Body of pancreas (tissue), 4 donors: ENCODE data around the gene TMEM107. TPM values are rescaled to one million over a fixed set of nuclear protein-coding genes. Genes with fewer than 3 reads are reported as not detected.
A peak's percentile ranks its signal among the peaks of the same experiment; 100 is the strongest.

Experiments used
- ATAC-seq: fragments of 150-250 bp; one replicate; pipeline ENCODE4 v1.9.1; 2016
- DNase-seq, 4 donors: peaks; one replicate each; pipeline ENCODE4 v3.0.0-alpha.2; 2019
- H3K27ac ChIP-seq, 4 donors: fragments of 200-600 bp; sonication (generic); 1 replicate in 3 of 4; 2 replicates in 1 of 4; pipeline versions ENCODE4 v1.5.1 to v1.6.1; 2016 to 2019; ENCODE audit warnings: mild to moderate bottlenecking in 1 of 4, mixed read lengths in 1 of 4, moderate library complexity in 1 of 4
- H3K27me3 ChIP-seq, 2 donors: fragments of 200-600 bp; sonication (generic); one replicate each; pipeline ENCODE4 v1.6.0; 2016; ENCODE audit warnings: mild to moderate bottlenecking in 1 of 2
- H3K36me3 ChIP-seq, 2 donors: fragments of 200-600 bp; sonication (generic); replicated peaks in 1 of 2; 2 replicates each; pipeline ENCODE4 v1.5.1; 2016; ENCODE audit warnings: low read depth in 2 of 2; ENCODE audit not compliant: insufficient read depth in 1 of 2
- H3K4me1 ChIP-seq: fragments of 200-600 bp; sonication (generic); one replicate; pipeline ENCODE4 v1.6.0; 2016
- H3K4me3 ChIP-seq, 2 donors: fragments of 200-600 bp; sonication (generic); 1 replicate in 1 of 2; 2 replicates in 1 of 2; pipeline ENCODE4 v1.5.1; 2016 to 2019
- H3K9me3 ChIP-seq, 3 donors: fragments of 200-600 bp; sonication (generic); 1 replicate in 2 of 3; 2 replicates in 1 of 3; pipeline ENCODE4 v1.5.1; 2016
- CTCF ChIP-seq, 7 experiments: fragments of 450-650 bp in 4 of 7; fragments of 200-600 bp in 3 of 7; sonication (generic) in 3 of 7; IDR thresholded peaks; one replicate each; pipeline ENCODE4 v1.5.1; 2016 to 2019; ENCODE audit warnings: antibody characterized with exemption in 7 of 7
- POLR2A ChIP-seq, 3 donors: fragments of 450-650 bp; IDR thresholded peaks; one replicate each; pipeline ENCODE4 v1.6.1; 2016; ENCODE audit warnings: antibody characterized with exemption in 3 of 3, mild to moderate bottlenecking in 2 of 3
- WGBS, 2 donors: methylation state at CpG; one replicate each; pipeline ENCODE4 v1.1.5; 2017; 5-methylcytosine and 5-hydroxymethylcytosine counted together
- intact Hi-C: fragments of 100-400 bp; cut with DNase I; formaldehyde crosslinking; loops from one replicate; pipeline ENCODE4 v1.15.1; 2023
- total RNA-seq, 2 donors: library from RNA; depleted of rRNA; stranded (reverse); fragments of >200 nt; gene quantifications; one replicate each; pipeline ENCODE4 v1.1.0, GENCODE V29; 2016

TMEM107 gene
- total RNA-seq, 2 donors from 2014 or later: 7.6 to 12.7 TPM

DNA sequence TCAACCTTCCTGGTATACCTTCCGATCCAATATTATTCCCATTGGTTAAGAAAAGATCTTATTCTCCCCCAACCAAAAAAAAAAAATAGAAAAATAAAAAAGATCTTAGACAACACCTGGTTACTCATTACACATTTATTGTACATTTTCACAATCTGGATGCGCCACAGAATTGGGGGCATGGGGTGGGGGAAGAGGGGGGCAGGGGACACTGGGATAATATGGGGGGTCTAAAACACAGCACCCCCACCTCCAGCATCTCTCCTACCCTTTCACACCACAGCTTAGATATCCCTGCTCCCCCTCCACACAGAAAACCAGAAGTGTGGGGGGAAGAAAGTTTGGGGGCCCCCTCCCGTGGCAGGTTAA lies 17.2 kb downstream of the TMEM107 start:
- H3K27ac ChIP-seq: peak overlapping the region in 3 of 4 donors; percentile 98 to 100 (median 99)
- ATAC-seq (no peak), DNase-seq (no peak)
- H3K4me3 ChIP-seq: no peak overlapping the region
- H3K27me3 ChIP-seq: no peaks in the 10 kb centered on the region
- no peak for TF ChIP-seq CTCF (IDR thresholded peaks at IDR 0.05)
- TF ChIP-seq POLR2A (IDR thresholded peaks at IDR 0.05): no peak
- no peaks in the 10 kb centered on the region for H3K9me3 ChIP-seq
- peaks cover 62% of the 10 kb centered on the region for H3K4me1 ChIP-seq
- WGBS, 2 donors: 46% methylated on average over 3 of the region's 3 CpGs
- no peaks in the 10 kb centered on the region for H3K36me3 ChIP-seq
- intact Hi-C loops: no loop called here

GRCh38 chr17:8158267-8159031 lies 17.7 kb downstream of the TMEM107 start:
- Histone ChIP-seq H3K27ac (peak overlapping the region; percentile 98 to 100 (median 99)), H3K27me3 (no peaks in the 10 kb centered on the region), H3K36me3 (no peaks in the 10 kb centered on the region), H3K4me1 (peaks cover 62% of the 10 kb centered on the region), H3K9me3 (no peaks in the 10 kb centered on the region), H3K4me3 (no peak overlapping the region)
- 34 to 38% methylated on average over 16 to 20 of the region's 20 CpGs for WGBS, 2 donors
- ATAC-seq: no peak
- intact Hi-C loops: no loop called here
- TF ChIP-seq CTCF (IDR thresholded peaks at IDR 0.05) (peak in 4 of 7 experiments; percentile 83 to 96 (median 90)), POLR2A (IDR thresholded peaks at IDR 0.05) (peak in 1 of 3 donors; percentile 45)
- peak; percentile 94 to 96 (median 95) for DNase-seq

DNA sequence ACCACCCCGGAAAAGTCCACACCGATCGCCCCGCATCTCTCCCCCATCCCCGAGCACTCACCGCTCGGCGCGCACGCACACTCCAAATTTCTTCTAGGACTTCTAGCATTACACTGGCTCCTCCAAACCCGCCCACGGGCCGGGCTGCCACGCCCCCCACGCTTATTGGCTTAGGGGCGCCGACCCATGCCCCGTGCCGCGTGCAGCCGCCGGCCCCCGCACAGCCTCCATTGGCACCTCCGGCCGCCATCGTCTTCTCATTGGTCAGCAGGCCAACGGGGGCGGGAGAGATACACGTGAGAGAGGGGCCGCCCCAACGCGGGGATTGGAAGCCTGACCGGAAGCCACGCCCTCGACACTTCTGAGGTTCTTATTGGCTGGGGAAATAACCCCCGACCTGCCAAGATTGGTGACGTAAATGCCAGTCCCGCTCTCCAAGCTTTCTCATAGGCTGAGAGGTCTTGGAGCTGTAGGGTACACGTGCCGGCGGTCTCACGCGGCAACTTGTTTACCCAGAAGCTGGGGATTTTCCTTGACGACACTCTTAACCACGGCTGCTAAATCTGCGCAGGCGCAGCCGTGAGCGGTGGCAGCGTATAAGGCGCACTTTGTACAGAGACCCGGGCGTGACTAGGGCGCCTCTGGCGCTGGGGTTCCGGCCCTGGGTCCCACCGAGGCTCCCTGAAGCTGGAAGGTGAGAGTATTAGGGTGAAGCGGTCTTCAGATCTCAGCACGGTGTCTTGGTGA lies 19.8 kb downstream of the TMEM107 start:
- no peaks in the 10 kb centered on the region for H3K27me3 ChIP-seq
- ATAC-seq (peak; percentile 69), DNase-seq (peak; percentile 100)
- TF ChIP-seq POLR2A (IDR thresholded peaks at IDR 0.05) (peak in 1 of 3 donors; percentile 100), CTCF (IDR thresholded peaks at IDR 0.05) (peak in 1 of 7 experiments; percentile 5)
- H3K4me3 ChIP-seq: peak overlapping the region; percentile 32 to 96
- WGBS, 2 donors: 0 to 1% methylated on average over 17 to 59 of the region's 59 CpGs
- no peaks in the 10 kb centered on the region for H3K9me3 ChIP-seq
- H3K36me3 ChIP-seq: no peaks in the 10 kb centered on the region
- intact Hi-C loops: no loop called here
- H3K4me1 ChIP-seq: peaks cover 68% of the 10 kb centered on the region
- H3K27ac ChIP-seq: peak overlapping the region; percentile 99 to 100 (median 100)

GRCh38 chr17:8155996-8156245 lies 20.3 kb downstream of the TMEM107 start:
- Histone ChIP-seq H3K27me3 (no peaks in the 10 kb centered on the region), H3K4me1 (peaks cover 68% of the 10 kb centered on the region), H3K4me3 (peak overlapping the region; percentile 32 to 96), H3K9me3 (no peaks in the 10 kb centered on the region), H3K36me3 (no peaks in the 10 kb centered on the region), H3K27ac (peak overlapping the region; percentile 99 to 100 (median 100))
- 0 to 1% methylated on average over 4 to 11 of the region's 11 CpGs for WGBS, 2 donors
- no peak for TF ChIP-seq POLR2A (IDR thresholded peaks at IDR 0.05)
- TF ChIP-seq CTCF (IDR thresholded peaks at IDR 0.05): no peak
- DNase-seq (peak in 1 of 4 donors; percentile 47), ATAC-seq (no peak)
- intact Hi-C loops: no loop called here
